Activated naive CD4-positive, alpha-beta T cell treated with anti-CD3 and anti-CD28 coated beads, Interleukin-2, amount 50 U/mL, for 72 hours (primary cell): Measurements from ENCODE around the gene ZBTB25. TPM values are rescaled to one million over a fixed set of nuclear protein-coding genes. Genes with fewer than 3 reads are reported as not detected.
"Not testable (repeated sequence)": the region's sequence is repeated elsewhere in the genome, so short reads cannot be mapped to it uniquely, and the experiment has no call there.

Source experiments
- ATAC-seq, 2 donors: fragments of 150-1000 bp; cut with Tn5 transposase; 2 replicates each; pipeline ENCODE4 v1.10.0; 2021; ENCODE audit warnings: mild to moderate bottlenecking in 2 of 2, moderate library complexity in 2 of 2
- DNase-seq, 2 donors: peaks; one replicate each; pipeline ENCODE4 v3.0.0; 2021 to 2022; ENCODE audit warnings: low spot score in 2 of 2
- H3K27ac Mint-ChIP-seq, 2 donors: one replicate each; pipeline ENCODE4 v1.8.0; 2022; ENCODE audit warnings: mild to moderate bottlenecking in 2 of 2, mixed read lengths in 2 of 2
- H3K36me3 Mint-ChIP-seq, 2 donors: one replicate each; pipeline ENCODE4 v1.8.0; 2022; ENCODE audit warnings: mixed read lengths in 2 of 2
- H3K9me3 Mint-ChIP-seq, 2 donors: one replicate each; pipeline ENCODE4 v1.8.0; 2022; ENCODE audit warnings: mixed read lengths in 2 of 2
- total RNA-seq, 2 donors: library from RNA; stranded (reverse); gene quantifications; one replicate each; pipeline ENCODE4 v1.2.3, GENCODE V29; 2022

Gene ZBTB25
- total RNA-seq, 2 donors from 2014 or later: 38.1 to 50.7 TPM

- ATAC-seq: no peak
- Mint-ChIP-seq H3K36me3 (peaks cover 0 to 18% of the 10 kb centered on the region in 2 donors), H3K27ac (no peak overlapping the region)
Measured at GRCh38 chr14:64522591-64523355, 19.1 kb upstream of the ZBTB25 start.

GRCh38 chr14:64520699-64521098 lies 17.1 kb upstream of the ZBTB25 start:
- no peak for ATAC-seq
- H3K36me3 Mint-ChIP-seq: peaks cover 0 to 7% of the 10 kb centered on the region in 2 donors

More at GRCh38 chr14:64522591-64523355, 19.1 kb upstream of the ZBTB25 start:
- no peaks in the 10 kb centered on the region for H3K9me3 Mint-ChIP-seq
- no peak for DNase-seq

GRCh38 chr14:64518229-64518628 lies 14.6 kb upstream of the ZBTB25 start:
- Mint-ChIP-seq H3K27ac (no peak overlapping the region), H3K9me3 (no peaks in the 10 kb centered on the region), H3K36me3 (peaks cover 0 to 8% of the 10 kb centered on the region in 2 donors)
- ATAC-seq (no peak), DNase-seq (no peak)

More at GRCh38 chr14:64520699-64521098, 17.1 kb upstream of the ZBTB25 start:
- Mint-ChIP-seq H3K9me3 (no peaks in the 10 kb centered on the region), H3K27ac (no peak overlapping the region)
- DNase-seq: no peak

- ATAC-seq, H3K36me3 Mint-ChIP-seq, DNase-seq, H3K27ac Mint-ChIP-seq, H3K9me3 Mint-ChIP-seq: not testable (repeated sequence)
Measured at GRCh38 chr14:64517667-64518066, 14.0 kb upstream of the ZBTB25 start.

GRCh38 chr14:64516969-64517368 lies 13.3 kb upstream of the ZBTB25 start:
- H3K9me3 Mint-ChIP-seq: no peaks in the 10 kb centered on the region
- no peak for ATAC-seq
- H3K36me3 Mint-ChIP-seq: peaks cover 0 to 8% of the 10 kb centered on the region in 2 donors
- DNase-seq: no peak
- no peak overlapping the region for H3K27ac Mint-ChIP-seq

- Mint-ChIP-seq H3K27ac (no peak overlapping the region), H3K36me3 (peaks cover 0 to 8% of the 10 kb centered on the region in 2 donors), H3K9me3 (no peaks in the 10 kb centered on the region)
- DNase-seq: no peak
- ATAC-seq: no peak
Measured at GRCh38 chr14:64515053-64515452, 11.4 kb upstream of the ZBTB25 start.

- peaks cover 0 to 8% of the 10 kb centered on the region in 2 donors for H3K36me3 Mint-ChIP-seq
- no peak for ATAC-seq
- H3K27ac Mint-ChIP-seq: no peak overlapping the region
- no peak for DNase-seq
- no peaks in the 10 kb centered on the region for H3K9me3 Mint-ChIP-seq
Measured at GRCh38 chr14:64513271-64513670, 9.6 kb upstream of the ZBTB25 start.

- ATAC-seq (no peak), DNase-seq (peak in 1 of 2 donors; percentile 68)
- H3K36me3 Mint-ChIP-seq: peaks cover 0 to 16% of the 10 kb centered on the region in 2 donors
- no peaks in the 10 kb centered on the region for H3K9me3 Mint-ChIP-seq
- peak overlapping the region; percentile 44 to 89 for H3K27ac Mint-ChIP-seq
Measured at GRCh38 chr14:64510825-64511671, 7.4 kb upstream of the ZBTB25 start.

- ATAC-seq (no peak), DNase-seq (no peak)
- H3K36me3 Mint-ChIP-seq: peaks cover 10 to 23% of the 10 kb centered on the region in 2 donors
- peak overlapping the region; percentile 89 to 97 for H3K27ac Mint-ChIP-seq
- no peaks in the 10 kb centered on the region for H3K9me3 Mint-ChIP-seq
Measured at GRCh38 chr14:64509036-64509435, 5.4 kb upstream of the ZBTB25 start.

GRCh38 chr14:64508215-64508776 lies 4.7 kb upstream of the ZBTB25 start:
- DNase-seq: no peak
- Mint-ChIP-seq H3K36me3 (peaks cover 10 to 18% of the 10 kb centered on the region in 2 donors), H3K27ac (peak overlapping the region; percentile 89 to 97)

GRCh38 chr14:64507376-64508156 lies 3.9 kb upstream of the ZBTB25 start:
- ATAC-seq (peak; percentile 8 to 9), DNase-seq (peak in 1 of 2 donors; percentile 24)
- Mint-ChIP-seq H3K27ac (peak overlapping the region; percentile 89 to 97), H3K36me3 (peaks cover 17 to 25% of the 10 kb centered on the region in 2 donors), H3K9me3 (no peaks in the 10 kb centered on the region)

More at GRCh38 chr14:64508215-64508776, 4.7 kb upstream of the ZBTB25 start:
- no peak for ATAC-seq
- no peaks in the 10 kb centered on the region for H3K9me3 Mint-ChIP-seq

GRCh38 chr14:64506721-64507120 lies 3.1 kb upstream of the ZBTB25 start:
- H3K36me3 Mint-ChIP-seq: peaks cover 25 to 33% of the 10 kb centered on the region in 2 donors
- peak overlapping the region; percentile 89 to 97 for H3K27ac Mint-ChIP-seq
- H3K9me3 Mint-ChIP-seq: no peaks in the 10 kb centered on the region
- no peak for DNase-seq
- ATAC-seq: no peak

GRCh38 chr14:64504897-64505794 lies 1.5 kb upstream of the ZBTB25 start:
- Mint-ChIP-seq H3K36me3 (peaks cover 31 to 41% of the 10 kb centered on the region in 2 donors), H3K27ac (peak overlapping the region; percentile 89 to 97), H3K9me3 (no peaks in the 10 kb centered on the region)
- DNase-seq: peak; percentile 76 to 77
- peak; percentile 21 to 33 for ATAC-seq

GRCh38 chr14:64504310-64504896 lies 765 bp upstream of the ZBTB25 start, which contains the start of gene ZBTB1:
Gene ZBTB1 (plus strand): TSS chr14:64504770. CDS start chr14:64521505, 16,735 bp downstream.
- peak; percentile 79 to 89 for DNase-seq
- Mint-ChIP-seq H3K27ac (peak within 1 kb of the TSS; percentile 89 to 100), H3K9me3 (no peaks in the 10 kb centered on the region), H3K36me3 (peaks cover 36 to 49% of the 10 kb centered on the region in 2 donors)
- peak; percentile 55 to 58 for ATAC-seq
